ENCODE data around the gene COL4A3. TPM values are rescaled to one million over a fixed set of nuclear protein-coding genes. Genes with fewer than 3 reads are reported as not detected.

Gene COL4A3
- total RNA-seq, 2 donors from 2014 or later: 0.30 to 0.42 TPM

GRCh38 chr2:227252831-227253230 is 88.4 kb downstream of the COL4A3 start:
- H3K27ac ChIP-seq: no peak overlapping the region
- no peak for TF ChIP-seq CTCF (IDR thresholded peaks at IDR 0.05)
- no peak overlapping the region for H3K4me3 ChIP-seq
- H3K36me3 ChIP-seq: no peaks in the 10 kb centered on the region
- H3K27me3 ChIP-seq: no peaks in the 10 kb centered on the region
- no peak overlapping the region for H3K9ac ChIP-seq (ENCODE audit: low read depth in 2 of 2, low read length in 2 of 2)
- no peaks in the 10 kb centered on the region for H3K9me3 ChIP-seq
- no peak for DNase-seq
- H3K4me1 ChIP-seq: no peaks in the 10 kb centered on the region
- intact Hi-C loops (cut with DNase I): no loop called here

- intact Hi-C loops (cut with DNase I): no loop called here
- H3K9me3 ChIP-seq: no peaks in the 10 kb centered on the region
- no peak for TF ChIP-seq CTCF (IDR thresholded peaks at IDR 0.05)
- no peak overlapping the region for H3K4me3 ChIP-seq
- DNase-seq: no peak
- H3K27ac ChIP-seq: no peak overlapping the region
- H3K9ac ChIP-seq (ENCODE audit: low read depth in 2 of 2, low read length in 2 of 2): no peak overlapping the region
- H3K36me3 ChIP-seq: no peaks in the 10 kb centered on the region
- no peaks in the 10 kb centered on the region for H3K4me1 ChIP-seq
- H3K27me3 ChIP-seq: no peaks in the 10 kb centered on the region
These were observed 92.2 kb downstream of the COL4A3 start for GRCh38 chr2:227256605-227257004.

GRCh38 chr2:227257820-227258219 is 93.4 kb downstream of the COL4A3 start:
- Histone ChIP-seq H3K27ac (no peak overlapping the region), H3K9me3 (no peaks in the 10 kb centered on the region), H3K9ac (ENCODE audit: low read depth in 2 of 2, low read length in 2 of 2) (no peak overlapping the region), H3K4me1 (no peaks in the 10 kb centered on the region), H3K27me3 (no peaks in the 10 kb centered on the region), H3K4me3 (no peak overlapping the region), H3K36me3 (no peaks in the 10 kb centered on the region)
- TF ChIP-seq CTCF (IDR thresholded peaks at IDR 0.05): no peak
- no peak for DNase-seq
- intact Hi-C loops (cut with DNase I): no loop called here

- intact Hi-C loops (cut with DNase I): no loop called here
- Histone ChIP-seq H3K4me1 (no peaks in the 10 kb centered on the region), H3K4me3 (no peak overlapping the region), H3K9me3 (no peaks in the 10 kb centered on the region), H3K9ac (ENCODE audit: low read depth in 2 of 2, low read length in 2 of 2) (no peak overlapping the region), H3K36me3 (no peaks in the 10 kb centered on the region), H3K27ac (no peak overlapping the region), H3K27me3 (no peaks in the 10 kb centered on the region)
- no peak for TF ChIP-seq CTCF (IDR thresholded peaks at IDR 0.05)
- DNase-seq: no peak
These were observed 95.6 kb downstream of the COL4A3 start for GRCh38 chr2:227260041-227260440.

- Histone ChIP-seq H3K4me1 (no peaks in the 10 kb centered on the region), H3K9me3 (no peaks in the 10 kb centered on the region), H3K9ac (ENCODE audit: low read depth in 2 of 2, low read length in 2 of 2) (no peak overlapping the region), H3K4me3 (no peak overlapping the region), H3K36me3 (no peaks in the 10 kb centered on the region), H3K27ac (no peak overlapping the region), H3K27me3 (no peaks in the 10 kb centered on the region)
- no peak for TF ChIP-seq CTCF (IDR thresholded peaks at IDR 0.05)
- no peak for DNase-seq
- intact Hi-C loops (cut with DNase I): no loop called here
These were observed 103.1 kb downstream of the COL4A3 start for GRCh38 chr2:227267410-227268115.

All from colonic mucosa (tissue), 4 donors.